Activated gamma-delta T cell treated with anti-CD3 and anti-CD28 coated beads, Interleukin-2, amount 50 U/mL, for 16 hours (primary cell): Measurements from ENCODE around the gene INTS11.

Source experiments
- DNase-seq: peaks from one replicate; pipeline ENCODE4 v3.0.0-alpha.2; 2020; ENCODE audit warnings: low read depth

Gene INTS11

DNA sequence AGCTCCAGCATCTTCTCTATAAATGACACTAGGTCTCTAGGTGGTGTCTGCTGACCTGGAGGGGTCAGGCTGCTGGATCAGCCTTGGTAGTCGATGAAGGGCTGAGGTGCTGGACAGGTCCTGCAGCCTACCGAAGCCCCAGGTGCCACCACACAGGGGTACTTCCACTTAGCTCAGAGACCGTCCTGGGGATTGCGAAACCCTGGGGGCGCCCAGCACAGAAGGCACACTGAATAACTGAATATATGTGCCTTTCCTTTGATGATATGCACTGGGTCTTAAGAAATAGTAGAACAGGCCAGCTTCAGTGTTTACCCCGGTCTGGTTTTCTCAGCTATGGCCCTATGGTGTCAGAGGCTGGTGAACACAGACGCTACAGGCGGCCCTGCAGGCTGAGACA lies 61.7 kb downstream of the INTS11 start:
- no peak for DNase-seq

DNA sequence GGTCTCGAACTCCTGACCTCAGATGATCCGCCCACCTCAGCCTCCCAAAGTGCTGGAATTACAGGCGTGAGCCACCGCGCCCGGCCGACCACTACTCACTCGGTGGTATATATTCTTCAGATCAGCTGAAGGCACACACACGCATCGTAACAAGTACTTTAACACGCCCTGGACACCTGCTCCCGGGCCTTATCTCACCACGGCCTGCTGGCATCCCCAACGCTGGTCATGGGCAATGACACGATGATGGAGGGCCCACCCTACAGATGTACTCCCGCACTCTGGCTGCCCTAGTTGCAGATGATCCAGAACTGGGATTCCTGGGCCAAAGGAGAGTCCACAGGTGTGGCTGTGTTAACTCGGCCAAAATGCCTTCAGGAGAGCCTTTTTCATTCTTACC lies 62.4 kb downstream of the INTS11 start:
- DNase-seq, result no peak
